ENCODE measurements around the gene MKX. TPM values are rescaled to one million over a fixed set of nuclear protein-coding genes. Genes with fewer than 3 reads are reported as not detected.

Gene MKX
- total and polyA plus RNA-seq, 2 donors (not counting 3 experiments of a cell fraction or from before 2014, with no cell fraction given), result not detected

- dilution Hi-C loops (cut with MboI; ENCODE audit: extremely low pct_ligation_motif_present, low sequenced_read_pairs), result no loop called here
Observed at GRCh38 chr10:27695706-27696105, 49.9 kb downstream of the MKX start.

DNA sequence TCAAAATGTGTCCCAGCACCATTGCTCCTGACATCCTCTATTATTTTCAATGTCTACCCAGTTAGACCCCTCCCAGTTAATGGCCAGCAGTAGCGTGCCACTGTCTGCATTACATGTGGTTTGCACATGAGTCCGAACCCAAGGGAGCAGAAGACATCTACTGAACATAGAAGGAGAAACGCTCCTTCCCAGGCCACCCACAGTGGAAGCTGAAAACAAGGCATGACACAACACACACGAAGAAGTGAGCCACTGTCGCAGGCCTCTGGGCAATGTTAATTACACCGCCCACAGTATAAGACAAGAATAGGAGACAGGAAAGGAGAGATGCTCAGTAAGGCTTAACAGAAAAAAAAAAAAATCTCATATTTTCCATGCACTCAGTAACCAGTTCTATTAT, 50.5 kb downstream of the MKX start:
- Histone ChIP-seq H3K9me1 (replicated peaks; ENCODE audit: control insufficient read depth, extremely low read depth, insufficient read depth, low read length) (no peaks in the 10 kb centered on the region), H4K20me1 (replicated peaks; ENCODE audit: control insufficient read depth, extremely low read depth, insufficient read depth, low read length) (no peaks in the 10 kb centered on the region), H3K9me3 (replicated peaks; ENCODE audit: control insufficient read depth, insufficient read depth, low read length) (no peaks in the 10 kb centered on the region), H3K9ac (replicated peaks; ENCODE audit: extremely low read depth, insufficient read depth, low read length) (no peak overlapping the region), H3K4me2 (ENCODE audit: insufficient read depth, low read length) (no peak overlapping the region), H3K79me2 (ENCODE audit: control insufficient read depth, insufficient read depth, low read length) (no peaks in the 10 kb centered on the region), H3K4me3 (replicated peaks in 1 of 3; ENCODE audit: insufficient read depth in 1 of 3, low read depth in 1 of 3, low read length in 3 of 3) (no peak overlapping the region), H3K4me1 (ENCODE audit: control insufficient read depth, extremely low read depth, insufficient read depth, low read length) (no peaks in the 10 kb centered on the region), H3K27me3 (ENCODE audit: control insufficient read depth in 2 of 2, insufficient read depth in 2 of 2, low read length in 2 of 2) (peaks cover 0 to 1% of the 10 kb centered on the region in 2 experiments), H3K27ac (ENCODE audit: insufficient read depth, low read depth, low read length) (no peak overlapping the region), H2AFZ (ENCODE audit: low read depth, low read length) (no peak overlapping the region), H3K36me3 (ENCODE audit: control insufficient read depth in 2 of 2, extremely low read depth in 1 of 2, insufficient read depth in 2 of 2, low read length in 2 of 2) (no peaks in the 10 kb centered on the region)
- TF ChIP-seq POLR2AphosphoS5 (IDR thresholded peaks at IDR 0.05; ENCODE audit: insufficient read depth, low read depth, low read length), result no peak
- no peak for TF ChIP-seq GATA2 (IDR thresholded peaks at IDR 0.05; ENCODE audit: insufficient read depth, insufficient read length, low read depth, low read length)
- dilution Hi-C loops (cut with MboI; ENCODE audit: extremely low pct_ligation_motif_present, low sequenced_read_pairs) (no loop called here), intact Hi-C loops (cut with micrococcal nuclease) (no loop called here)
- POLR2A ChIA-PET, result no interaction called here
- FAIRE-seq (no peak), DNase-seq (ENCODE audit: low read depth, low spot score) (no peak)
- CTCF ChIA-PET, result interaction anchor here (1.2 kb wide), 1 partner anchor 8 kb away, joined by 3 read pairs; no protein-coding TSS in a partner anchor
- BruUV-seq (replicated peaks), result no TSS peak

More at GRCh38 chr10:27695706-27696105, 49.9 kb downstream of the MKX start:
- intact Hi-C loops (cut with micrococcal nuclease), result no loop called here
- Histone ChIP-seq H3K9me3 (replicated peaks; ENCODE audit: control insufficient read depth, insufficient read depth, low read length) (no peaks in the 10 kb centered on the region), H3K36me3 (ENCODE audit: control insufficient read depth in 2 of 2, extremely low read depth in 1 of 2, insufficient read depth in 2 of 2, low read length in 2 of 2) (no peaks in the 10 kb centered on the region), H3K27ac (ENCODE audit: insufficient read depth, low read depth, low read length) (no peak overlapping the region), H2AFZ (ENCODE audit: low read depth, low read length) (no peak overlapping the region), H3K9ac (replicated peaks; ENCODE audit: extremely low read depth, insufficient read depth, low read length) (no peak overlapping the region), H4K20me1 (replicated peaks; ENCODE audit: control insufficient read depth, extremely low read depth, insufficient read depth, low read length) (no peaks in the 10 kb centered on the region), H3K79me2 (ENCODE audit: control insufficient read depth, insufficient read depth, low read length) (no peaks in the 10 kb centered on the region), H3K27me3 (ENCODE audit: control insufficient read depth in 2 of 2, insufficient read depth in 2 of 2, low read length in 2 of 2) (peaks cover 0 to 1% of the 10 kb centered on the region in 2 experiments), H3K4me2 (ENCODE audit: insufficient read depth, low read length) (no peak overlapping the region), H3K4me3 (replicated peaks in 1 of 3; ENCODE audit: insufficient read depth in 1 of 3, low read depth in 1 of 3, low read length in 3 of 3) (no peak overlapping the region), H3K9me1 (replicated peaks; ENCODE audit: control insufficient read depth, extremely low read depth, insufficient read depth, low read length) (no peaks in the 10 kb centered on the region), H3K4me1 (ENCODE audit: control insufficient read depth, extremely low read depth, insufficient read depth, low read length) (no peaks in the 10 kb centered on the region)
- ChIA-PET POLR2A (no interaction called here), CTCF (interaction anchor here (0.7 to 1.2 kb wide), 2 partner anchors 9 to 47 kb away, joined by 3 read pairs; no protein-coding TSS in a partner anchor)
- TF ChIP-seq POLR2A (IDR thresholded peaks at IDR 0.05; ENCODE audit: low read depth, low read length), result no peak
- no TSS peak for BruUV-seq (replicated peaks)
- FAIRE-seq, result no peak
- no peak for DNase-seq (ENCODE audit: low read depth, low spot score)

Data from endothelial cell of umbilical vein (primary cell).